Left cardiac atrium (tissue), 4 donors: ENCODE results near the gene ARID3A. TPM values are rescaled to one million over a fixed set of nuclear protein-coding genes. Genes with fewer than 3 reads are reported as not detected.
"Not testable (repeated sequence)": the region's sequence is repeated elsewhere in the genome, so short reads cannot be mapped to it uniquely, and the experiment has no call there.

Experiments used
- ATAC-seq, 2 donors: fragments of 200-7000 bp; cut with Tn5 transposase; one replicate each; pipeline ENCODE4 v1.9.1; 2020; ENCODE audit warnings: mild to moderate bottlenecking in 2 of 2, moderate library complexity in 2 of 2
- DNase-seq: peaks from one replicate; pipeline ENCODE4 v3.0.0-alpha.2; 2020
- intact Hi-C, 2 donors: fragments of 100-400 bp; cut with DNase I; formaldehyde crosslinking; loops; one replicate each; pipeline versions ENCODE4 v1.14.1 to v1.15.1; 2022 to 2023
- total RNA-seq, 2 donors: library from RNA; stranded (reverse); fragmentation: NEBNext Ultra II Directional; extraction: Animal tissue kit (Norgen Biotek cat#: 25700); gene quantifications; one replicate each; pipeline ENCODE4 v1.2.1, GENCODE V29; 2021
- donor health status: DM: no; HTN: yes; CAD: no.
- donor health status: DM: no; HTN: yes; CAD: no; lungs with severe emphysema.
- donor health status: DM: yes; HTN: yes; CAD: no.
- donor health status: Dilated cardiomyopathy.

ARID3A gene
- total RNA-seq, 2 donors from 2014 or later = 5.3 to 5.8 TPM

GRCh38 chr19:889662-890295 lies 36.1 kb upstream of the ARID3A start:
- intact Hi-C loops = no loop called here
- ATAC-seq (no peak), DNase-seq (no peak)

- intact Hi-C loops = no loop called here
- ATAC-seq (no peak), DNase-seq (no peak)
Measured at GRCh38 chr19:890831-891230, 35.0 kb upstream of the ARID3A start.

- intact Hi-C loops, ATAC-seq, DNase-seq: not testable (repeated sequence)
Measured at GRCh38 chr19:891421-892200, 34.2 kb upstream of the ARID3A start.

GRCh38 chr19:892243-892893 lies 33.5 kb upstream of the ARID3A start:
- ATAC-seq (no peak), DNase-seq (no peak)
- intact Hi-C loops = no loop called here

GRCh38 chr19:892894-893689 lies 32.7 kb upstream of the ARID3A start, which contains the start of the genes MED16 and RNU6-9:
TSS of gene MED16 (minus strand) at chr19:893187. CDS start at chr19:891131, 2,056 bp downstream.
TSS of gene RNU6-9 (plus strand) at chr19:893484.
- peak; percentile 97 to 99 for ATAC-seq
- peak; percentile 93 for DNase-seq
- intact Hi-C loops = no loop called here

- no peak for DNase-seq
- no peak for ATAC-seq
- intact Hi-C loops = no loop called here
Measured at GRCh38 chr19:896434-896833, 29.4 kb upstream of the ARID3A start.

- DNase-seq (no peak), ATAC-seq (no peak)
- intact Hi-C loops = no loop called here
Measured at GRCh38 chr19:896999-897398, 28.8 kb upstream of the ARID3A start.

- ATAC-seq (no peak), DNase-seq (no peak)
- intact Hi-C loops = no loop called here
Measured at GRCh38 chr19:897442-898039, 28.3 kb upstream of the ARID3A start.

- no peak for ATAC-seq
- intact Hi-C loops = no loop called here
- DNase-seq = no peak
Measured at GRCh38 chr19:898663-899062, 27.2 kb upstream of the ARID3A start.

- intact Hi-C loops = no loop called here
- ATAC-seq (no peak), DNase-seq (no peak)
Measured at GRCh38 chr19:899336-900042, 26.3 kb upstream of the ARID3A start.

GRCh38 chr19:900043-900301 lies 25.9 kb upstream of the ARID3A start:
- DNase-seq = no peak
- ATAC-seq = no peak
- intact Hi-C loops = no loop called here

- peak in 1 of 2 donors; percentile 13 for ATAC-seq
- no peak for DNase-seq
- intact Hi-C loops = no loop called here
Measured at GRCh38 chr19:900302-901111, 25.3 kb upstream of the ARID3A start.

GRCh38 chr19:901216-902092 lies 24.4 kb upstream of the ARID3A start:
- DNase-seq = no peak
- no peak for ATAC-seq
- intact Hi-C loops = no loop called here

- DNase-seq (no peak), ATAC-seq (no peak)
- intact Hi-C loops = no loop called here
Measured at GRCh38 chr19:902093-902370, 23.8 kb upstream of the ARID3A start.

- no peak for ATAC-seq
- intact Hi-C loops = no loop called here
- no peak for DNase-seq
Measured at GRCh38 chr19:902446-903226, 23.2 kb upstream of the ARID3A start.

- no peak for DNase-seq
- no peak for ATAC-seq
- intact Hi-C loops = no loop called here
Measured at GRCh38 chr19:903266-903797, 22.5 kb upstream of the ARID3A start.
